Measurements from ENCODE around the gene SWAP70.

SWAP70 gene

GRCh38 chr11:9657531-9657930, 6.3 kb upstream of the SWAP70 start:
- ATAC-seq (ENCODE audit: low read depth) (no peak), DNase-seq (ENCODE audit: low spot score) (no peak)
- Histone ChIP-seq H3K27ac (ENCODE audit: poor library complexity, severe bottlenecking) (no peak overlapping the region), H3K36me3 (ENCODE audit: low read depth) (no peaks in the 10 kb centered on the region), H3K9me3 (ENCODE audit: severe bottlenecking) (no peaks in the 10 kb centered on the region), H3K27me3 (ENCODE audit: insufficient read depth, poor library complexity, severe bottlenecking) (no peaks in the 10 kb centered on the region), H3K4me1 (ENCODE audit: insufficient read depth, poor library complexity, severe bottlenecking) (no peaks in the 10 kb centered on the region), H3K4me3 (ENCODE audit: severe bottlenecking) (no peak overlapping the region)
- TF ChIP-seq CTCF (IDR thresholded peaks at IDR 0.05; ENCODE audit: poor library complexity, severe bottlenecking) = no peak

- H3K36me3 ChIP-seq (ENCODE audit: low read depth) = 0 out of 2 replicates have a peak, but pooled peaks cover 3% of the 10 kb centered on the region
- no peak for ATAC-seq (ENCODE audit: low read depth)
- no peaks in the 10 kb centered on the region for H3K4me1 ChIP-seq (ENCODE audit: insufficient read depth, poor library complexity, severe bottlenecking)
- H3K27me3 ChIP-seq (ENCODE audit: insufficient read depth, poor library complexity, severe bottlenecking) = no peaks in the 10 kb centered on the region
- H3K27ac ChIP-seq (ENCODE audit: poor library complexity, severe bottlenecking) = no peak overlapping the region
- H3K9me3 ChIP-seq (ENCODE audit: severe bottlenecking) = no peaks in the 10 kb centered on the region
- H3K4me3 ChIP-seq (ENCODE audit: severe bottlenecking) = no peak overlapping the region
- no peak for TF ChIP-seq CTCF (IDR thresholded peaks at IDR 0.05; ENCODE audit: poor library complexity, severe bottlenecking)
- no peak for DNase-seq (ENCODE audit: low spot score)
Measured at GRCh38 chr11:9660886-9661285, 3.0 kb upstream of the SWAP70 start.

- DNase-seq (ENCODE audit: low spot score) (no peak), ATAC-seq (ENCODE audit: low read depth) (no peak)
- no peaks in the 10 kb centered on the region for H3K27me3 ChIP-seq (ENCODE audit: insufficient read depth, poor library complexity, severe bottlenecking)
- H3K4me1 ChIP-seq (ENCODE audit: insufficient read depth, poor library complexity, severe bottlenecking) = no peaks in the 10 kb centered on the region
- 0 out of 2 replicates have a peak, but pooled peaks cover 3% of the 10 kb centered on the region for H3K36me3 ChIP-seq (ENCODE audit: low read depth)
- no peak overlapping the region for H3K27ac ChIP-seq (ENCODE audit: poor library complexity, severe bottlenecking)
- H3K9me3 ChIP-seq (ENCODE audit: severe bottlenecking) = no peaks in the 10 kb centered on the region
- TF ChIP-seq CTCF (IDR thresholded peaks at IDR 0.05; ENCODE audit: poor library complexity, severe bottlenecking) = no peak
- H3K4me3 ChIP-seq (ENCODE audit: severe bottlenecking) = no peak overlapping the region
Measured at GRCh38 chr11:9662273-9662672, 1.6 kb upstream of the SWAP70 start.

GRCh38 chr11:9664276-9665171, 647 bp downstream of the SWAP70 start:
- DNase-seq (ENCODE audit: low spot score) (peak; percentile 55), ATAC-seq (ENCODE audit: low read depth) (peak; percentile 61)
- TF ChIP-seq CTCF (IDR thresholded peaks at IDR 0.05; ENCODE audit: poor library complexity, severe bottlenecking) = peak; percentile 12
- no peaks in the 10 kb centered on the region for H3K9me3 ChIP-seq (ENCODE audit: severe bottlenecking)
- H3K27me3 ChIP-seq (ENCODE audit: insufficient read depth, poor library complexity, severe bottlenecking) = no peaks in the 10 kb centered on the region
- no peaks in the 10 kb centered on the region for H3K4me1 ChIP-seq (ENCODE audit: insufficient read depth, poor library complexity, severe bottlenecking)
- H3K36me3 ChIP-seq (ENCODE audit: low read depth) = 0 out of 2 replicates have a peak, but pooled peaks cover 3% of the 10 kb centered on the region
- H3K4me3 ChIP-seq (ENCODE audit: severe bottlenecking) = peak overlapping the region; percentile 79
- H3K27ac ChIP-seq (ENCODE audit: poor library complexity, severe bottlenecking) = peak overlapping the region; percentile 66

- no peak overlapping the region for H3K4me3 ChIP-seq (ENCODE audit: severe bottlenecking)
- H3K27ac ChIP-seq (ENCODE audit: poor library complexity, severe bottlenecking) = no peak overlapping the region
- H3K36me3 ChIP-seq (ENCODE audit: low read depth) = 0 out of 2 replicates have a peak, but pooled peaks cover 3% of the 10 kb centered on the region
- TF ChIP-seq CTCF (IDR thresholded peaks at IDR 0.05; ENCODE audit: poor library complexity, severe bottlenecking) = no peak
- DNase-seq (ENCODE audit: low spot score) (no peak), ATAC-seq (ENCODE audit: low read depth) (no peak)
- no peaks in the 10 kb centered on the region for H3K9me3 ChIP-seq (ENCODE audit: severe bottlenecking)
- H3K4me1 ChIP-seq (ENCODE audit: insufficient read depth, poor library complexity, severe bottlenecking) = no peaks in the 10 kb centered on the region
- no peaks in the 10 kb centered on the region for H3K27me3 ChIP-seq (ENCODE audit: insufficient read depth, poor library complexity, severe bottlenecking)
Measured at GRCh38 chr11:9665749-9666148, 1.9 kb downstream of the SWAP70 start.
